Endothelial cell of umbilical vein (primary cell): ENCODE measurements around the gene CCDC91.

Experiments used
- EZH2 ChIP-seq: IDR thresholded peaks from 2 replicates; pipeline ENCODE4 v1.6.1; 2012; ENCODE audit warnings: borderline replicate concordance, low read depth, mild to moderate bottlenecking, moderate library complexity, low read length, inconsistent platforms; ENCODE audit not compliant: severe bottlenecking
- FOS ChIP-seq: IDR thresholded peaks from 2 replicates; pipeline ENCODE4 v1.6.1; 2011; ENCODE audit warnings: mild to moderate bottlenecking, low read length, moderate library complexity, borderline replicate concordance; ENCODE audit not compliant: insufficient read depth
- MYC ChIP-seq: IDR thresholded peaks from one replicate; pipeline ENCODE4 v1.6.1; 2011; ENCODE audit warnings: mild to moderate bottlenecking, low read depth, low read length
- POLR2A ChIP-seq: IDR thresholded peaks from 2 replicates; pipeline ENCODE4 v1.6.1; 2012; ENCODE audit warnings: low read depth, mild to moderate bottlenecking, control low read depth, low read length
- POLR2AphosphoS5 ChIP-seq: IDR thresholded peaks from 2 replicates; pipeline ENCODE4 v1.6.1; 2012; ENCODE audit warnings: low read depth, mild to moderate bottlenecking, control low read depth, low read length, moderate library complexity; ENCODE audit not compliant: insufficient read depth
- TF ChIP-seq, protein P1 (sequence below), 2 donors: IDR thresholded peaks; 1 replicate in 1 of 2; 2 replicates in 1 of 2; pipeline ENCODE4 v1.5.1; 2011; ENCODE audit warnings: low read length in 2 of 2, mild to moderate bottlenecking in 2 of 2, moderate library complexity in 2 of 2, control low read depth in 1 of 2, inconsistent platforms in 1 of 2, low read depth in 1 of 2; ENCODE audit not compliant: insufficient read depth in 1 of 2; ENCODE audit errors: extremely low read depth in 1 of 2
- TF ChIP-seq, protein P2 (sequence below): IDR thresholded peaks from 2 replicates; pipeline ENCODE4 v1.6.1; 2011; ENCODE audit not compliant: insufficient read depth, insufficient read length

DNA sequence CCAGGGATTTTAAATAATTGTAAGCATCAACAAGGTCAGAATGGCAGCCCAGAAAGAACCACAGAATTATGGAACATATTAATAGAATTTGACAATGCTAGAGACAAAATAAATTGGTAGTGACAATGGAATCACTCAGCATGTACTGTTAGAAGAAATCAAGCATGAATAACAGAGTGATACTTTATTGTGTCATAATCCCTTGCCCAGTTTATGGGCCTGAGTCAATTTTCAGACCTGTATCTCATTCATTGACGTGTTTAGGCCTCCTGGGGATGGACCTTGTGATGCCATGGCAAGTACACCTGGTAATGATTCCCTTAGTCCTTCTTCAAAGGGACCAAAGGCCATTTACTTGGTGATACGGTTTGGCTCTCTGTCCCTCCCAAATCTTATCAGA is 12.8 kb upstream of the CCDC91 start:
- TF ChIP-seq, protein P1, sequence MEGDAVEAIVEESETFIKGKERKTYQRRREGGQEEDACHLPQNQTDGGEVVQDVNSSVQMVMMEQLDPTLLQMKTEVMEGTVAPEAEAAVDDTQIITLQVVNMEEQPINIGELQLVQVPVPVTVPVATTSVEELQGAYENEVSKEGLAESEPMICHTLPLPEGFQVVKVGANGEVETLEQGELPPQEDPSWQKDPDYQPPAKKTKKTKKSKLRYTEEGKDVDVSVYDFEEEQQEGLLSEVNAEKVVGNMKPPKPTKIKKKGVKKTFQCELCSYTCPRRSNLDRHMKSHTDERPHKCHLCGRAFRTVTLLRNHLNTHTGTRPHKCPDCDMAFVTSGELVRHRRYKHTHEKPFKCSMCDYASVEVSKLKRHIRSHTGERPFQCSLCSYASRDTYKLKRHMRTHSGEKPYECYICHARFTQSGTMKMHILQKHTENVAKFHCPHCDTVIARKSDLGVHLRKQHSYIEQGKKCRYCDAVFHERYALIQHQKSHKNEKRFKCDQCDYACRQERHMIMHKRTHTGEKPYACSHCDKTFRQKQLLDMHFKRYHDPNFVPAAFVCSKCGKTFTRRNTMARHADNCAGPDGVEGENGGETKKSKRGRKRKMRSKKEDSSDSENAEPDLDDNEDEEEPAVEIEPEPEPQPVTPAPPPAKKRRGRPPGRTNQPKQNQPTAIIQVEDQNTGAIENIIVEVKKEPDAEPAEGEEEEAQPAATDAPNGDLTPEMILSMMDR (IDR thresholded peaks at IDR 0.05; ENCODE audit: extremely low read depth in 1 of 2, insufficient read depth in 1 of 2, low read depth in 1 of 2, low read length in 2 of 2) = no peak
- TF ChIP-seq FOS = no peak
- TF ChIP-seq, protein P2, sequence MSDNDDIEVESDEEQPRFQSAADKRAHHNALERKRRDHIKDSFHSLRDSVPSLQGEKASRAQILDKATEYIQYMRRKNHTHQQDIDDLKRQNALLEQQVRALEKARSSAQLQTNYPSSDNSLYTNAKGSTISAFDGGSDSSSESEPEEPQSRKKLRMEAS = no peak
- TF ChIP-seq POLR2AphosphoS5 = no peak
- no peak for TF ChIP-seq POLR2A
- TF ChIP-seq MYC = no peak
- no peak for TF ChIP-seq EZH2
